ENCODE measurements around the gene MARCHF6. TPM values are rescaled to one million over a fixed set of nuclear protein-coding genes. Genes with fewer than 3 reads are reported as not detected.

MARCHF6 gene
- total and polyA plus RNA-seq, 2 donors (not counting 1 experiment from before 2014, with no cell fraction given): 69.0 to 201 TPM

GRCh38 chr5:10399839-10400238, 46.3 kb downstream of the MARCHF6 start:
- Histone ChIP-seq H3K9me3 (ENCODE audit: control extremely low read depth in 1 of 3, control insufficient read depth in 2 of 3, insufficient read depth in 1 of 3, low read length in 2 of 3) (no peaks in the 10 kb centered on the region), H4K20me1 (ENCODE audit: control insufficient read depth, insufficient read depth, low read length, poor library complexity, severe bottlenecking) (no peaks in the 10 kb centered on the region), H3K79me2 (ENCODE audit: control insufficient read depth, insufficient read depth, low read length) (no peaks in the 10 kb centered on the region), H3K4me1 (ENCODE audit: control insufficient read depth in 2 of 2, insufficient read depth in 2 of 2, low read length in 2 of 2) (no peaks in the 10 kb centered on the region), H2AFZ (ENCODE audit: insufficient read depth, low read depth, low read length, poor library complexity, severe bottlenecking) (no peak overlapping the region), H3K27ac (ENCODE audit: low read length in 2 of 2) (no peak overlapping the region), H3K4me2 (replicated peaks; ENCODE audit: low read depth, low read length, poor library complexity, severe bottlenecking) (no peak overlapping the region), H3K4me3 (ENCODE audit: control extremely low read depth in 1 of 5, extremely low read depth in 1 of 5, insufficient read depth in 1 of 5, low read depth in 2 of 5, low read length in 4 of 5) (no peak overlapping the region), H3K27me3 (replicated peaks in 1 of 4; ENCODE audit: control extremely low read depth in 1 of 4, control insufficient read depth in 3 of 4, insufficient read depth in 4 of 4, low read length in 3 of 4) (no peaks in the 10 kb centered on the region), H3K36me3 (replicated peaks in 1 of 2; ENCODE audit: control extremely low read depth in 1 of 2, control insufficient read depth in 1 of 2, extremely low read depth in 1 of 2, insufficient read depth in 2 of 2, low read length in 1 of 2) (peaks cover 7 to 79% of the 10 kb centered on the region in 2 experiments), H3K9ac (ENCODE audit: low read length) (no peak overlapping the region)
- Mint-ChIP-seq H3K9me3 (ENCODE audit: insufficient read depth) (no peaks in the 10 kb centered on the region), H3K4me1 (no peaks in the 10 kb centered on the region), H3K27me3 (no peaks in the 10 kb centered on the region), H3K4me3 (no peak overlapping the region), H3K27ac (no peak overlapping the region)
- CTCF ChIA-PET: interaction anchor here (2.5 kb wide), 1 partner anchor 116 kb away, joined by 7 read pairs; no protein-coding TSS in a partner anchor
- ATAC-seq (ENCODE audit: low read depth) (no peak), DNase-seq (no peak)
- intact Hi-C loops (cut with micrococcal nuclease): loop anchor here (2.0 to 5.0 kb wide), 2 partner anchors 19 to 43 kb away; no protein-coding TSS in a partner anchor
- no peak for TF ChIP-seq EZH2 (IDR thresholded peaks at IDR 0.05; ENCODE audit: borderline replicate concordance, insufficient read depth, low read depth, low read length, poor library complexity, severe bottlenecking)
- no peak for TF ChIP-seq CTCF (IDR thresholded peaks at IDR 0.05)
- POLR2A ChIA-PET: no interaction called here

- H3K9me3 ChIP-seq (ENCODE audit: control extremely low read depth in 1 of 3, control insufficient read depth in 2 of 3, insufficient read depth in 1 of 3, low read length in 2 of 3): no peaks in the 10 kb centered on the region
- Mint-ChIP-seq H3K27ac (no peak overlapping the region), H3K4me3 (no peak overlapping the region), H3K9me3 (ENCODE audit: insufficient read depth) (no peaks in the 10 kb centered on the region), H3K27me3 (no peaks in the 10 kb centered on the region), H3K4me1 (no peaks in the 10 kb centered on the region)
- intact Hi-C loops (cut with micrococcal nuclease): loop anchor here (2.0 kb wide), 1 partner anchor 20 kb away; no protein-coding TSS in a partner anchor
- H3K4me3 ChIP-seq (ENCODE audit: control extremely low read depth in 1 of 5, extremely low read depth in 1 of 5, insufficient read depth in 1 of 5, low read depth in 2 of 5, low read length in 4 of 5): no peak overlapping the region
- no peak overlapping the region for H3K27ac ChIP-seq (ENCODE audit: low read length in 2 of 2)
- H3K27me3 ChIP-seq (replicated peaks in 1 of 4; ENCODE audit: control extremely low read depth in 1 of 4, control insufficient read depth in 3 of 4, insufficient read depth in 4 of 4, low read length in 3 of 4): no peaks in the 10 kb centered on the region
- no peak overlapping the region for H3K9ac ChIP-seq (ENCODE audit: low read length)
- no peaks in the 10 kb centered on the region for H4K20me1 ChIP-seq (ENCODE audit: control insufficient read depth, insufficient read depth, low read length, poor library complexity, severe bottlenecking)
- TF ChIP-seq CTCF (IDR thresholded peaks at IDR 0.05) (no peak), EZH2 (IDR thresholded peaks at IDR 0.05; ENCODE audit: borderline replicate concordance, insufficient read depth, low read depth, low read length, poor library complexity, severe bottlenecking) (no peak)
- H3K4me2 ChIP-seq (replicated peaks; ENCODE audit: low read depth, low read length, poor library complexity, severe bottlenecking): no peak overlapping the region
- POLR2A ChIA-PET: no interaction called here
- H3K4me1 ChIP-seq (ENCODE audit: control insufficient read depth in 2 of 2, insufficient read depth in 2 of 2, low read length in 2 of 2): no peaks in the 10 kb centered on the region
- no peak overlapping the region for H2AFZ ChIP-seq (ENCODE audit: insufficient read depth, low read depth, low read length, poor library complexity, severe bottlenecking)
- WGBS (ENCODE audit: insufficient coverage): no CpG with 5 or more reads among the region's 2 CpGs
- DNase-seq (no peak), ATAC-seq (ENCODE audit: low read depth) (no peak)
- CTCF ChIA-PET: interaction anchor here (2.5 kb wide), 1 partner anchor 117 kb away, joined by 7 read pairs; no protein-coding TSS in a partner anchor
- no peaks in the 10 kb centered on the region for H3K79me2 ChIP-seq (ENCODE audit: control insufficient read depth, insufficient read depth, low read length)
- peaks cover 9 to 81% of the 10 kb centered on the region in 2 experiments for H3K36me3 ChIP-seq (replicated peaks in 1 of 2; ENCODE audit: control extremely low read depth in 1 of 2, control insufficient read depth in 1 of 2, extremely low read depth in 1 of 2, insufficient read depth in 2 of 2, low read length in 1 of 2)
These were observed 46.9 kb downstream of the MARCHF6 start for GRCh38 chr5:10400411-10400810.
